GM12892 (cell line): ENCODE results near the gene TRAP1.

Experiments used
- POLR2AphosphoS5 ChIP-seq: IDR thresholded peaks from 2 replicates; pipeline ENCODE4 v1.6.1; 2011; ENCODE audit warnings: low read depth, low read length, control low read depth
- TAF1 ChIP-seq: IDR thresholded peaks from 2 replicates; pipeline ENCODE4 v1.6.1; 2011; ENCODE audit warnings: low read depth, mild to moderate bottlenecking, control low read depth, low read length, borderline replicate concordance

DNA sequence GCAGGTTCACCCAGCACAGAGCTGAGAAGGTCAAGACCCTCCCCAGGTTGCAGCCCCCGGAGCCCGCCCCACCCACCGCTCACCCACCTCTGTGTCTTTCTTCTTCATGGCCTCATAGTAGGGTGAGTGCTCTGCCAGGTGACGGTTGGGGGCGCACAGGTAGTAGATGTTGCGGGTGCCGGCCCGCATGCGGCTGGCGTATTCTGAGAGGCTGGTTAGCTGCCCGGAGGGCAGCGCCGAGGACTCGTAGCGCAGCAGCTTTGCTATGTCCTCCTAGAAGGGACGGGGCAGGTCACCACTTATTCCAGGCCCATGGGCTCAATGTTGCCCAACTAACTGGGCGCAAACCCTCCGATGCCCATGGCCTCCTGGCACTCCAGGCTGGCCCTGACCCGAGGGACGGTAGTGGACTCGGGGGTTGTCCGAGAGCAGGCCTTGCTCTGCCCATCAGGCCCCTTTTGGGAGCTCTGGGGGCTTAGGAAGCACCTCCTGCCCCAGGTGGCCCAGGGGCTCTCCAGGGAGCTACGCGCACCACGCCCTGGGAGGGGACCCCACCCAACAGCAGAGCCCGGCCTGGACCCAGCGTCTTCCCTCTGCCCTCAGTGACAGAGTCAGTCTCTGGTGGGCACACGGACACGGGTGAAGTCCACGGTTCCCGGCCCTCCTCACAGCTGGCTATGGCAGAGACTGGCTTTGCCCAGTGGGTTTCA, 53.0 kb downstream of the TRAP1 start:
- TF ChIP-seq POLR2AphosphoS5 (no peak), TAF1 (no peak)
